COLO829 (cell line): ENCODE data around the gene COL17A1.

Experiments
- DNase-seq: peaks from one replicate; pipeline ENCODE4 v3.0.0; 2012; ENCODE audit warnings: low spot score

The COL17A1 gene

GRCh38 chr10:104085801-104086400, at the start of gene COL17A1:
COL17A1 (minus strand) TSS chr10:104085880; CDS start chr10:104080673, 5,207 bp downstream.
- no peak for DNase-seq

DNA sequence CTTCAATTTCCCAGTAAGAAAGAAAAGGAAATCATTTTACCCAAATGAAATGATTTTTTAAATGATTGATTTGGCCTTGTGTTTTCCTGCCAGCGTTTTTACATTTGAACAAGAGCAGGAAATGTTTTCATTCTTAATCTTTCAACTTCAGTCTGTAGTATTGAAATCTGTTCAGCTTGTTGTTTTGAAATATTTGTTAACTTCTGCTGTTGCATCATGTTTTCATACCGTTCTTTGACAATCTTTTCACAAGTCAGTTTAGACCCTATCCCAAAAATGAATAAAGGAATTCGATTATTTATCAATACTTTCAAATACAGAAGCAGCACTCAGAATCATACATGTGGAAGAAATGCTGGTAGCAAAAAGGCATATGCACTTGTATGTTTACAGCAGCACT, 44.4 kb upstream of the COL17A1 start:
- no peak for DNase-seq

DNA sequence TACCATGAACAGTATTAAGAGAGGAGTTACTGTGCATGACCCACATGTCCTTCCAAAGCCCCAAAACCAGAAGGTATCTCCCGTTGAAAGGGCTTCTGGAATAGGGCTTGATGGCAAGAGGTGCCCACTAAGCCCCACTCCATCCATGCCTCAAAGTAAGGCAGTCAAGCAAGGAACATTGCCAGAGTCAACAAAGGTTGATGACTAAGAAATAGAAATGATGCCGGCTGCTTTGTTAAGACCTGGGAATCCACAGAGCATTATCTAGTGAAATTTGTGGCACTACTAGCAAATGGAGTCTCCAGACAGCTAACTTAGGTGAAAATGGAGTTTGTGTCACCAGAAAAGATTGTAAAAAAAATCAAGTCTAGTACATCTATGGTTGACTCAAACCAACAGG, 42.5 kb upstream of the COL17A1 start:
- no peak for DNase-seq

DNA sequence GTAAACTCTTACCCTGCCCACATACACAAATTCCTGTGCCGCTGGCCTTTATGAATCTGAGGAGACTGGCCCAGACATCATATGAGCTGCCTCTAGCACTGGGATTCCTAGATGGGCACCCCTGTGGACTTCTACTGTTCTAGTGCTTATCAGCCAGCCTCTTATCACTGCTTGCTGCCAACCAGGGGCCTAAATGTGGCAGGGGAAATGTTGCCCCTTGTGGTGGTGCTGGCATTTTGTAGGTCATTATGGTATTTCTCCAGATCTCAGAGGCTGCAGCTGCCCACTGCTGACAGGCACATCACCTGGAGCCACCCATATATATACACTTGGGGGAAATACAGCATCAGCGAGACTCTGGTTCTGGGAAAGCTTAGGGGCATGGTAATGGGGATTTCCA, 41.7 kb upstream of the COL17A1 start:
- no peak for DNase-seq

DNA sequence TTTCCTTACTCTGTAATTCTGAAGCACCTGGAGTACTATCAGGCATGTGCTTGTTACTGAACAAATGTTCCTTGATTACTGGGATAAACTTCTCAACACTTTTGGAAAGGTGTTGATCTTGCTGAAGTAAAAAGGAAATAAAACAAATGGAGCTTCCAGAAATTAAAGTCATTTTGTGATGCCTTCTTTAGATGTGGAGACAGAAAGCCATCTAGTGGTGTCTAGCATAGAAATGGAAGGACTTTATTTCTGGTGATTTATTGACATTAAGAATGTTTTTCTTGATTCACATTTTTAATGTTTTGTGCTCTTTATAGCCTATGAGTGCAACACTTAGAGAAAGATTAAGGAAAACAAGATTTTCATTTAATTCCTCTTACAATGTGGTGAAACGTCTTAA, 37.7 kb upstream of the COL17A1 start:
- no peak for DNase-seq

- DNase-seq: no peak
Observed at GRCh38 chr10:104122225-104123107, 36.8 kb upstream of the COL17A1 start.

DNA sequence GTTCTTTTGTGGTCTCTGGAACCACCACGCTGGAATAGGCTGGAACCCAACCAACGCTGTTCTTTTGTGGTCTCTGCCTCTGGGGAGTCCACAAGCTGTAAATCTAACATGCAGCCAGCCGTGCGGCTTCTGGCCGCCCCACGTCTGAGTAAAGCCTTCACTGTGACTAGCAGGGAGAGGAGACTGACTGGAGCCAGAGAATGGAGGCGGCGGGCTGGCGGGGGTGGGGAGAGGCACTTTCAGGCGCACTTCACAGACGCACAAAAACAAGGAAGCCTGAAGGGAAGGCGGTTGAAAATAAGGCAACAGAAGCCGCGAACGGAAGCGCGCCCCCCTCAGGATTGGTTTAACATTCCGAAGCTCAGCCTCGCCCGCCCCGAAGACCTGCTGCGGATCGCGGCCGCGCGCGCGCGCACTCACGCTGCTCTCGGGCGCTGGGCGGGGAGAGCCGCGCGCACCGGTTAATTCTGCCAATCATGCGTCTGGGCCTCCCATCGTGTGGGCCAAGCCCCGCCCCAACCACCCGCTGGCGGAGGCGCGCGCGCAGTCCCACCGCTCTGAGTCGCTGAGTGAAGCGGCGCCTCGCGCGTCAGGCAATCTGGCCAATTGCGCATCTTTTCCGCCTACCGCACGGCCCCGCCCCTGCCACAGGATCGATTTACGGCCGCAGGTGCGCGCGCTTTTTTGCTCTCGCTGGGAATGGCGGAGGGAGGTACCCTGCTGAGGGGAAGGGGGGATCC, 36.0 kb upstream of the COL17A1 start, which contains the start of gene SFR1:
Gene SFR1, plus strand, starts transcription at position 687 of the 740 bp plus-strand sequence. Its CDS starts 13 bp downstream, at position 700.
- peak; percentile 88 for DNase-seq

DNA sequence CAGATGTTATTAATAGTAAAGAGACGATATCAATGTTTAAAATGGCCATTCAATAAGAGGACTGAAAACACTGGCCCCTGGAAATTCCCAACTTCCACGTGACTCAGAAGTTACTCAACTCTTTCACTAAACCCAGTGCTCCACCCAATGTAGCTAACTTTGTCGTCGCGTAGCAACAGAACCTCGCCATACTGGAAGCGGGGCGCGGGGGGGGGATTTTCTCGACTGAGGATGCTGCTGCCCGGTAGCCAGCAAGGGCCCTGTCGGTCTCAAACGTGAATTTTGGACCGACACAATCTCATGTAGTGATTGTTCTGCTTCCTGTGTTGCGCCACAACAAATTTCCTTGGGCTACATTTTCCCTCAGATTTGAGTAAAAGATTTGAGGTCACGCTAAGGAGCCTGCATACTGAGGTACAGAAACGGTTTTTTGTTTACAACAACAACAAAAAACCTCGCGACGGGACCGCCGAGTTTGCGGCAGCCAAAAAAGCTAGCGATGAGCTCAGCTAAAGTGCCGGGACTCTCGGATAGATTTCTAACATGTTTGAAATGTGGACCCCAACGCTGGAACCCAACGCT, 35.3 kb upstream of the COL17A1 start:
- DNase-seq: peak; percentile 53

- no peak for DNase-seq
Observed at GRCh38 chr10:104120512-104120902, 34.8 kb upstream of the COL17A1 start.

- no peak for DNase-seq
Observed at GRCh38 chr10:104119996-104120395, 34.3 kb upstream of the COL17A1 start.

- DNase-seq: no peak
Observed at GRCh38 chr10:104117839-104118323, 32.2 kb upstream of the COL17A1 start.

DNA sequence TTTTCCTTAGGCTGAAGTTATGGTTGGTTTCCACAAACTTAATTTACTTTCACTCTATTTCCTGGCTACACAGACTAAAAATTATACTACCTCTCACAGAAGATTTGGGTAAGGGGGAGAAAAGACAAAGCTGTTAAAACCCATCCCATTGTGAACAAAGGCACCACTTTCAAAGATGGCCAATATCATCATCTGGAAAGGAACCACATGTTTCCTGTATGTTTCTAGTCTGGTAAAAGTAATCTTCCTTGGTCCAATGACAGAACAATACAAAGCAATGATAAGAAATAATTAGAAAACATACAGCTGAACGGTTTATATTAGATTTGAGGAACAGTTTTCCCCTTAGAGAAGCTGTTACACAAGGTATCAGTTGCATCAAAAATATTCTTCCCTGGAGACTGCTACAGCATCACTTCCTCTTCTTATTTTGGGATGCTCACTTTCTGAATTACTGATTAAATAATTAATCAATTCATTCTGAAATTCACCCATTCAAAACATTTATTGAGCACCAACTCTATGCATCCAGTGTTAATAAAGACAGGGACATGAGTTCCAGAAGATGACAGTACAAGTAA, 27.8 kb upstream of the COL17A1 start:
- no peak for DNase-seq

- DNase-seq: peak; percentile 22
Observed at GRCh38 chr10:104109908-104110662, 24.4 kb upstream of the COL17A1 start.

DNA sequence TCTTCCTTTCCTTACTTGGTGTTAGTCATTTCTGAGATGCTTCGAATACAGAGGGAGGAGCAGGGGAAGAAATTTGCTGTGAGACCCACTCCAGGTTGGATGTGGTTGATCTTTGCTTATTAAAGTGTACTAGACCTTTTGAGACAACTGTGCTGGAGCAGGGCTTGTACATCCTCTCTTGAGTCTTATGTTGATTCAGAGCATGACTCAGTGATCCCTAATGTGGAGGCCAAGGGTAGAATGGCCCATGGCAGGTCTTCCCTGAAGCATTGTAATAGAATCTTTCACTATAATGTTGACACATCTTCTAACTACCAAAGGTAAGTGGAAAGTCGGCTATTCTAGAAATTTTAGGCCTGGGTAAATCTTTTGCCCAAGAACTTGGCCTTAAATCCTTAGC, 19.2 kb upstream of the COL17A1 start:
- no peak for DNase-seq

- no peak for DNase-seq
Observed at GRCh38 chr10:104104418-104104817, 18.7 kb upstream of the COL17A1 start.

DNA sequence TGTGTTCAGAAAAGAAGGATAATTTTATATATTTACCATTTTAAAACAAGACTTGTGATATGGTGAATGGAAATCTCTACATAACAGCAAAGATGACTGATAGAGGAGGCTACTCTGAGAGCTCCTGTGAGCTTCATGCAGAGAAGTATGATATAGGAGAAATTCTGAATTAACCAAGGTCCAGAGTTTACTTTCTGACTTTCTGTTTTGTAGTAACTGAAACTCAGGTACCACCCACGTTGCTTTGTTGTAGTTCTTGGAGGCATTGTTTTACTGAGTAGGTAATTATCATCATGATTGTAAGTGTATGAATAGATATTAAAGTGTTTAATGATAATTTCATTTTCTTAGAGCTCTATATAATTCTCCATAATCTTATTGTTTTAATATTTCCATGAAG, 18.3 kb upstream of the COL17A1 start:
- DNase-seq: no peak

GRCh38 chr10:104101902-104102301, 16.2 kb upstream of the COL17A1 start:
- DNase-seq: no peak

- no peak for DNase-seq
Observed at GRCh38 chr10:104100795-104101194, 15.1 kb upstream of the COL17A1 start.

- no peak for DNase-seq
Observed at GRCh38 chr10:104099941-104100340, 14.3 kb upstream of the COL17A1 start.

DNA sequence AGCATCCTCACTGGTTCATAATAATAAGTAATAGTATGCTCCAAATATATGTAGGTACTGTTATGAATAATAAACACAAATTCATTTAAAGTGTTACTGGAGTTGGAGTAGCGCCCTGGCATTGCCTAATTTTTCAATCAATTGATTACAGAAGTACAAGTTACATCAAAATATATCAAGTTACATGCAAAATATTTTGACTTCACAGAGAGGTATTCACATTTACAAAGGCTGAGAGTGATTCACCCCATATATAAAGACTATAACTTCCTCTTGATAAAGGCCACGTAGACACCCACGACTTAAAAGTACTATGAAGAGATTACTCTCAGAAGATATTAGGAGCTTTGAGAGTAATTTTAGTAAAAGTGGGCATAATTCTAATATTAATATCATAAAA, 13.6 kb upstream of the COL17A1 start:
- no peak for DNase-seq

DNA sequence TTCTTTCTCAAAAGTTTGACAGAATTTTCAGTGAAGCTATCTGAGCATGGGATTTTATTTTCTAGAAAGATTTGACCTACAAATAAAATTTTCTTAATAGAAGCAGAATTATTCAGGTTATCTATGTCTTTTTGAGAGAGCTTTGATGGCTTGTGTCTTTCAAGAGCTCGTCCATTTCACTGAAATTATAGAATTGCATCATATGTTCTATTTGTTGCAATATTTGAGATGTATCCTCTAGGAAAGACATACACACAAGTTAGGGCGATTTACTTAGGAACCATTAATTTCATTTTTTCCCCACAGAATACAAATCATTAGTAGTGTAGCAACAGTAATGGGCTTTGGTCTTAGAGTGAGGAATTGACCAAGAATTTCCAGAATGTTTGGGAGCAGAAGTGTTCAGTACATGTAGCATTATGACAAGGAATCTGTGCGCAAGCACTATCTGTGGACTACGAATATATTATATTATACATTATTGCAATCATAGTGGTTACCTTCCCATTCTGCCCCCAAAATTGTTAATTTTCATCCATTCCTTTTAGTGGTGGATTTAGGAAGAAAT, 12.8 kb upstream of the COL17A1 start:
- no peak for DNase-seq
